WTC11 (cell line): ENCODE data around the gene SHLD1. TPM values are rescaled to one million over a fixed set of nuclear protein-coding genes. Genes with fewer than 3 reads are reported as not detected.

ENCODE experiments used
- ATAC-seq: fragments of 200-7000 bp; cut with Tn5 transposase; 2 replicates; pipeline ENCODE4 v1.10.0; 2021; ENCODE audit warnings: mild to moderate bottlenecking, moderate library complexity
- CTCF ChIA-PET: fragments of 300-600 bp; sonication (Branson Sonifier 250); formaldehyde crosslinking; loops from one replicate; lab custom pipeline; 2021; ENCODE audit warnings: antibody characterized with exemption; lab: Charles Lee
- POLR2A ChIA-PET: fragments of 350-600 bp; sonication (Branson Sonifier 250); formaldehyde crosslinking; loops from one replicate; lab custom pipeline; 2021; ENCODE audit warnings: antibody characterized with exemption; lab: Charles Lee
- DNase-seq: peaks from one replicate; pipeline ENCODE4 v3.0.0; 2021; ENCODE audit warnings: low spot score
- H3K27ac Mint-ChIP-seq: 2 replicates; pipeline ENCODE4 v1.8.0; 2021; ENCODE audit warnings: mixed read lengths
- H3K27me3 Mint-ChIP-seq: 2 replicates; pipeline ENCODE4 v1.8.0; 2021; ENCODE audit warnings: low read depth, mild to moderate bottlenecking, moderate library complexity, mixed read lengths
- H3K36me3 Mint-ChIP-seq: 2 replicates; pipeline ENCODE4 v1.8.0; 2021; ENCODE audit warnings: mixed read lengths
- H3K4me1 Mint-ChIP-seq: 2 replicates; pipeline ENCODE4 v1.8.0; 2022; ENCODE audit warnings: mixed read lengths
- H3K4me3 Mint-ChIP-seq: 2 replicates; pipeline ENCODE4 v1.8.0; 2021; ENCODE audit warnings: mild to moderate bottlenecking, moderate library complexity, mixed read lengths
- H3K9me3 Mint-ChIP-seq: 2 replicates; pipeline ENCODE4 v1.8.0; 2021; ENCODE audit warnings: mixed read lengths
- ATF6 ChIP-seq: sonication (generic); formaldehyde crosslinking; IDR thresholded peaks from 2 replicates; pipeline ENCODE4 v1.8.1; 2023; ENCODE audit warnings: mild to moderate bottlenecking, missing genetic modification reagents
- ETV6 ChIP-seq: sonication (generic); formaldehyde crosslinking; IDR thresholded peaks from 2 replicates; pipeline ENCODE4 v1.8.1; 2022; ENCODE audit warnings: mild to moderate bottlenecking, missing genetic modification reagents
- FOXK1 ChIP-seq: sonication (generic); formaldehyde crosslinking; IDR thresholded peaks from 2 replicates; pipeline ENCODE4 v1.8.0; 2022; ENCODE audit warnings: mild to moderate bottlenecking, moderate library complexity, missing genetic modification reagents
- GABPB1 ChIP-seq: sonication (generic); formaldehyde crosslinking; IDR thresholded peaks from 2 replicates; pipeline ENCODE4 v1.8.1; 2023; ENCODE audit warnings: mild to moderate bottlenecking, missing genetic modification reagents
- JAZF1 ChIP-seq: fragments of 250-450 bp; sonication (Bioruptor Pico); IDR thresholded peaks from 2 replicates; pipeline ENCODE4 v1.9.0; 2021; ENCODE audit warnings: moderate library complexity, mild to moderate bottlenecking, inconsistent platforms
- KAT7 ChIP-seq: sonication (generic); formaldehyde crosslinking; IDR thresholded peaks from 2 replicates; pipeline ENCODE4 v1.8.1; 2023; ENCODE audit warnings: missing genetic modification reagents, mild to moderate bottlenecking, borderline replicate concordance
- MLX ChIP-seq: sonication (generic); formaldehyde crosslinking; IDR thresholded peaks from 2 replicates; pipeline ENCODE4 v1.8.1; 2023; ENCODE audit warnings: mild to moderate bottlenecking, missing genetic modification reagents, moderate library complexity
- MXD4 ChIP-seq: fragments of 250-450 bp; sonication (Bioruptor Pico); IDR thresholded peaks from 2 replicates; pipeline ENCODE4 v1.8.0; 2021; ENCODE audit warnings: mild to moderate bottlenecking, moderate library complexity, borderline replicate concordance
- OVOL2 ChIP-seq: fragments of 250-450 bp; sonication (Bioruptor Pico); IDR thresholded peaks from 2 replicates; pipeline ENCODE4 v1.9.0; 2021; ENCODE audit warnings: mild to moderate bottlenecking, borderline replicate concordance
- PRRX2 ChIP-seq: fragments of 250-450 bp; sonication (Bioruptor Pico); IDR thresholded peaks from 2 replicates; pipeline ENCODE4 v1.8.0; 2021; ENCODE audit warnings: mild to moderate bottlenecking
- RORB ChIP-seq: fragments of 250-450 bp; sonication (Bioruptor Pico); IDR thresholded peaks from 2 replicates; pipeline ENCODE4 v1.9.0; 2021; ENCODE audit warnings: mild to moderate bottlenecking
- SMAD4 ChIP-seq: sonication (generic); formaldehyde crosslinking; IDR thresholded peaks from 2 replicates; pipeline ENCODE4 v1.8.0; 2022; ENCODE audit warnings: mild to moderate bottlenecking, missing genetic modification reagents
- TCF7 ChIP-seq: sonication (generic); formaldehyde crosslinking; IDR thresholded peaks from 2 replicates; pipeline ENCODE4 v1.8.0; 2022; ENCODE audit warnings: mild to moderate bottlenecking, low read depth, missing genetic modification reagents, moderate library complexity
- TP53 ChIP-seq: sonication (generic); formaldehyde crosslinking; IDR thresholded peaks from 2 replicates; pipeline ENCODE4 v1.8.1; 2023; ENCODE audit warnings: mild to moderate bottlenecking, missing genetic modification reagents
- USF1 ChIP-seq: sonication (generic); formaldehyde crosslinking; IDR thresholded peaks from 2 replicates; pipeline ENCODE4 v1.8.0; 2022; ENCODE audit warnings: mild to moderate bottlenecking, missing genetic modification reagents
- ZNF232 ChIP-seq: sonication (generic); formaldehyde crosslinking; IDR thresholded peaks from 2 replicates; pipeline ENCODE4 v1.8.0; 2022; ENCODE audit warnings: mild to moderate bottlenecking, missing genetic modification reagents
- ZNF281 ChIP-seq: sonication (generic); formaldehyde crosslinking; IDR thresholded peaks from 2 replicates; pipeline ENCODE4 v1.8.0; 2023; ENCODE audit warnings: mild to moderate bottlenecking, missing genetic modification reagents
- ZNF317 ChIP-seq: sonication (generic); formaldehyde crosslinking; IDR thresholded peaks from 2 replicates; pipeline ENCODE4 v1.8.1; 2023; ENCODE audit warnings: low read depth, mild to moderate bottlenecking, moderate library complexity, missing genetic modification reagents, borderline replicate concordance
- total RNA-seq: library from RNA; stranded (reverse); gene quantifications from 3 replicates; pipeline ENCODE4 v1.2.3, GENCODE V29; 2021
- TF ChIP-seq, protein P1 (sequence below): sonication (generic); formaldehyde crosslinking; IDR thresholded peaks from 2 replicates; pipeline ENCODE4 v1.8.1; 2023; ENCODE audit warnings: mild to moderate bottlenecking, moderate library complexity, missing genetic modification reagents
- TF ChIP-seq, protein P2 (sequence below): sonication (generic); formaldehyde crosslinking; IDR thresholded peaks from 2 replicates; pipeline ENCODE4 v1.8.0; 2022; ENCODE audit warnings: mild to moderate bottlenecking, missing genetic modification reagents
- TF ChIP-seq, protein P3 (sequence below): fragments of 250-450 bp; sonication (Bioruptor Pico); conservative IDR thresholded peaks from 2 replicates; pipeline ENCODE4 v1.9.0; 2021; ENCODE audit warnings: mild to moderate bottlenecking

SHLD1 gene
- total RNA-seq, 1 experiment from 2014 or later = 4.1 TPM

DNA sequence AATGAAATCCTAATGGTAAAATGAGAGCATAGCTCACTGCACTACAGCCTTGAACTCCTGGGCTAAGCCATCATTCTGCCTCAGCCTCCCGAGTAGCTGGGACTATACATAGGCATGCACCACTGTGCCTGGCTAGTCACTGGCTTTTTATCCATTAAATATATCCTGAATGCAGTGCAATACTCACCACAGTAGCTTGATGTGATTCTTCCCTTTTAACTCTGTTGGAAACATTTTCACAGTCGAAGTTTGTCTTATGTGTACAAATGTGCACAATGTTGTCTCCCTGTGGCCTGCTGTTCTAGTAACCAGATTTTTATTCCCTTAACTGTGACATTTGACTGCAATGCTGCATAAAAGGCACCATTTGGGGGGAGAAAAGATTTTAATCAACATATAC lies 143.4 kb downstream of the SHLD1 start:
- ChIA-PET POLR2A (no interaction called here), CTCF (no interaction called here)
- TF ChIP-seq MLX (CRISPR knock-in tag) = no peak
- TF ChIP-seq FOXK1 = no peak
- TF ChIP-seq USF1 (CRISPR knock-in tag) = no peak
- TF ChIP-seq ATF6 (CRISPR knock-in tag) = no peak
- no peak for TF ChIP-seq PRRX2 (CRISPR knock-in tag)
- TF ChIP-seq JAZF1 (CRISPR knock-in tag) = no peak
- TF ChIP-seq, protein P1, sequence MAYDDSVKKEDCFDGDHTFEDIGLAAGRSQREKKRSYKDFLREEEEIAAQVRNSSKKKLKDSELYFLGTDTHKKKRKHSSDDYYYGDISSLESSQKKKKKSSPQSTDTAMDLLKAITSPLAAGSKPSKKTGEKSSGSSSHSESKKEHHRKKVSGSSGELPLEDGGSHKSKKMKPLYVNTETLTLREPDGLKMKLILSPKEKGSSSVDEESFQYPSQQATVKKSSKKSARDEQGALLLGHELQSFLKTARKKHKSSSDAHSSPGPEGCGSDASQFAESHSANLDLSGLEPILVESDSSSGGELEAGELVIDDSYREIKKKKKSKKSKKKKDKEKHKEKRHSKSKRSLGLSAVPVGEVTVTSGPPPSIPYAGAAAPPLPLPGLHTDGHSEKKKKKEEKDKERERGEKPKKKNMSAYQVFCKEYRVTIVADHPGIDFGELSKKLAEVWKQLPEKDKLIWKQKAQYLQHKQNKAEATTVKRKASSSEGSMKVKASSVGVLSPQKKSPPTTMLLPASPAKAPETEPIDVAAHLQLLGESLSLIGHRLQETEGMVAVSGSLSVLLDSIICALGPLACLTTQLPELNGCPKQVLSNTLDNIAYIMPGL = no peak
- TF ChIP-seq, protein P2, sequence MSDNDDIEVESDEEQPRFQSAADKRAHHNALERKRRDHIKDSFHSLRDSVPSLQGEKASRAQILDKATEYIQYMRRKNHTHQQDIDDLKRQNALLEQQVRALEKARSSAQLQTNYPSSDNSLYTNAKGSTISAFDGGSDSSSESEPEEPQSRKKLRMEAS (CRISPR knock-in tag) = no peak
- no peak for TF ChIP-seq ZNF281 (CRISPR knock-in tag)
- no peaks in the 10 kb centered on the region for H3K36me3 Mint-ChIP-seq
- H3K27me3 Mint-ChIP-seq = peaks cover 15% of the 10 kb centered on the region
- peaks cover 4% of the 10 kb centered on the region; the same call in 1 of the 2 replicates for H3K9me3 Mint-ChIP-seq
- H3K4me3 Mint-ChIP-seq = no peak overlapping the region
- DNase-seq = no peak
- no peak overlapping the region for H3K27ac Mint-ChIP-seq
- no peak for ATAC-seq
- H3K4me1 Mint-ChIP-seq = no peaks in the 10 kb centered on the region

GRCh38 chr20:5895626-5896025 lies 145.4 kb downstream of the SHLD1 start:
- DNase-seq (no peak), ATAC-seq (no peak)
- Mint-ChIP-seq H3K27me3 (peaks cover 15% of the 10 kb centered on the region), H3K36me3 (no peaks in the 10 kb centered on the region), H3K9me3 (peaks cover 4% of the 10 kb centered on the region; the same call in 1 of the 2 replicates), H3K4me3 (no peak overlapping the region), H3K27ac (no peak overlapping the region), H3K4me1 (no peaks in the 10 kb centered on the region)
- POLR2A ChIA-PET = no interaction called here
- CTCF ChIA-PET = no interaction called here
- TF ChIP-seq GABPB1 = no peak
- TF ChIP-seq, protein P3, sequence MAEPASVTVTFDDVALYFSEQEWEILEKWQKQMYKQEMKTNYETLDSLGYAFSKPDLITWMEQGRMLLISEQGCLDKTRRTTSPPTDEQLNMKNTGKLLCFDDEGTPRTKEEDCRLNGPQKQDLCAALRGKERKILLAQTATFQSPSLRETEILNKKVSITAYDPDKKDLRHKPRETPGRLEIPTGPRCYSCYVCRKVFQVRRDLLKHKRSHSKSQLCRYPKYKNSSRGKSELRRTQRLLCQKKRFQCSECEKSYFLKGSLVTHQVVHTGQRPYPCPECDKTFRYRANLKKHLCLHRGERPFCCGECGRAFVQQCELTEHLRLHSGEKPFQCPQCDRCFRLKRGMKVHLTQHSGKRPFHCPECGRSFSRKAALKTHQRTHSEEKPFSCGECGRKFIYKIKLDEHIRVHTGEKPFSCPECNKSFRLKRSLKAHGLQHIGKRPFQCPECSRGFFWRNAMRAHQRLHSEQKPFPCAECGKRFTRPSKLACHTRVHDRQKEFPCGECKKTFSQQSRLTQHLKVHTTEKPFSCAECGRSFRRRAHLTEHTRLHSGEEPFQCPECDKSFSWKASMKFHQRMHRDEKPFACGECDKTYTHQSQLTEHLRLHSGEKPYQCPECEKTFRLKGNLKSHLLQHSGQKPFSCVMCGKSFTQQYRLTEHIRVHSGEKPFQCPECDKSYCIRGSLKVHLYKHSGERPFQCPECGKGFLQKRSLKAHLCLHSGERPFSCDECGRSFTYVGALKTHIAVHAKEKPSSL = no peak
- no peak for TF ChIP-seq ZNF232 (CRISPR knock-in tag)
- no peak for TF ChIP-seq KAT7 (CRISPR knock-in tag)
- no peak for TF ChIP-seq RORB (CRISPR knock-in tag)
- TF ChIP-seq SMAD4 (CRISPR knock-in tag) = no peak
- TF ChIP-seq ZNF317 (CRISPR knock-in tag) = no peak
- no peak for TF ChIP-seq TCF7 (CRISPR knock-in tag)
- no peak for TF ChIP-seq PRRX2 (CRISPR knock-in tag)
- TF ChIP-seq FOXK1 = no peak
- TF ChIP-seq MXD4 = no peak
- TF ChIP-seq TP53 (CRISPR knock-in tag) = no peak
- TF ChIP-seq OVOL2 = no peak
- no peak for TF ChIP-seq USF1 (CRISPR knock-in tag)
- TF ChIP-seq ETV6 (CRISPR knock-in tag) = no peak
